Lower leg skin (tissue), 3 donors: Measurements from ENCODE around the gene GPR3.

Source experiments
- CTCF ChIP-seq, 3 donors: fragments of 450-650 bp; IDR thresholded peaks; one replicate each; pipeline ENCODE4 v1.5.1; 2016; ENCODE audit warnings: antibody characterized with exemption in 3 of 3, mild to moderate bottlenecking in 3 of 3, moderate library complexity in 2 of 3
- POLR2A ChIP-seq, 2 donors: fragments of 450-650 bp; IDR thresholded peaks; one replicate each; pipeline ENCODE4 v1.6.1; 2016 to 2017; ENCODE audit warnings: antibody characterized with exemption in 2 of 2, mild to moderate bottlenecking in 1 of 2, moderate library complexity in 1 of 2

- no peak for TF ChIP-seq CTCF (IDR thresholded peaks at IDR 0.05)
- no peak for TF ChIP-seq POLR2A (IDR thresholded peaks at IDR 0.05)
Measured at GRCh38 chr1:27391511-27392095, 819 bp upstream of the GPR3 start.
